Panc1 (cell line): ENCODE data around the gene COQ9. TPM values are rescaled to one million over a fixed set of nuclear protein-coding genes. Genes with fewer than 3 reads are reported as not detected.

Experiments used
- ATAC-seq: fragments of 200-7000 bp; cut with Tn5 transposase; 2 replicates; pipeline ENCODE4 v1.9.1; 2020; ENCODE audit warnings: mild to moderate bottlenecking, moderate library complexity
- BruUV-seq: library from RNA; stranded (reverse); fragments of 400-500 nt; replicated peaks from 2 replicates; lab custom pipeline; 2021; lab: Mats Ljungman, UMichigan
- CTCF ChIA-PET: fragments of 300-600 bp; sonication (Branson Sonifier 250); formaldehyde crosslinking; loops from one replicate; lab custom pipeline; 2022; ENCODE audit warnings: antibody characterized with exemption; lab: Charles Lee
- POLR2A ChIA-PET: fragments of 300-600 bp; sonication (Branson Sonifier 250); formaldehyde crosslinking; loops from one replicate; lab custom pipeline; 2022; ENCODE audit warnings: antibody characterized with exemption; lab: Charles Lee
- DNase-seq: peaks from one replicate; pipeline ENCODE4 v3.0.0-alpha.2; 2010; ENCODE audit warnings: low read depth, low spot score
- H3K27ac ChIP-seq: 2 replicates; pipeline ENCODE4 v1.5.1; 2011; ENCODE audit warnings: mild to moderate bottlenecking, low read length, inconsistent platforms
- H3K27me3 ChIP-seq: fragments of 200-500 bp; sonication (Bioruptor generic); 2 replicates; pipeline ENCODE4 v1.6.0; 2014; ENCODE audit warnings: low read length, inconsistent platforms; ENCODE audit not compliant: control insufficient read depth, insufficient read depth
- H3K36me3 ChIP-seq: fragments of 200-500 bp; sonication (Bioruptor generic); 2 replicates; pipeline ENCODE4 v1.5.1; 2014; ENCODE audit warnings: inconsistent platforms, mild to moderate bottlenecking, low read length, moderate library complexity; ENCODE audit not compliant: control insufficient read depth, insufficient read depth
- H3K4me1 ChIP-seq: 2 replicates; pipeline ENCODE4 v1.5.1; 2011; ENCODE audit warnings: inconsistent platforms, mild to moderate bottlenecking, low read length, moderate library complexity; ENCODE audit not compliant: control insufficient read depth, insufficient read depth
- H3K4me3 ChIP-seq, 2 experiments: 2 replicates each; pipeline ENCODE4 v1.5.1; 2011 to 2012; ENCODE audit warnings: low read depth in 2 of 2, low read length in 2 of 2, mild to moderate bottlenecking in 2 of 2, inconsistent platforms in 1 of 2, moderate library complexity in 1 of 2
- H3K9me3 ChIP-seq: fragments of 200-500 bp; sonication (Bioruptor generic); 2 replicates; pipeline ENCODE4 v1.5.1; 2014; ENCODE audit warnings: low read depth, mild to moderate bottlenecking, inconsistent platforms, low read length, moderate library complexity; ENCODE audit not compliant: control insufficient read depth, insufficient read depth
- POLR2AphosphoS5 ChIP-seq: IDR thresholded peaks from 2 replicates; pipeline ENCODE4 v1.6.1; 2012; ENCODE audit warnings: mild to moderate bottlenecking, low read depth, low read length, moderate library complexity
- SIN3A ChIP-seq: IDR thresholded peaks from 2 replicates; pipeline ENCODE4 v1.6.1; 2012; ENCODE audit warnings: low read depth, mild to moderate bottlenecking, low read length, moderate library complexity, borderline replicate concordance; ENCODE audit not compliant: insufficient read depth
- TCF7L2 ChIP-seq: IDR thresholded peaks from 2 replicates; pipeline ENCODE4 v1.6.1; 2011; ENCODE audit warnings: mild to moderate bottlenecking, low read depth, low read length, inconsistent platforms
- in situ Hi-C: cut with HindIII; loops from 2 replicates; pipeline ENCODE4 v1.10.0; 2016; ENCODE audit warnings: low sequenced_read_pairs, low pct_unique_long_range_greater_than_20kb
- intact Hi-C: fragments of 100-400 bp; cut with micrococcal nuclease; formaldehyde crosslinking; loops from one replicate; pipeline ENCODE4 v1.10.0; 2022; ENCODE audit not compliant: unreplicated experiment
- total RNA-seq: library from RNA; stranded (reverse); gene quantifications from one replicate; pipeline ENCODE4 v1.2.1, GENCODE V29; 2021; ENCODE audit not compliant: unreplicated experiment
- TF ChIP-seq, protein P1 (sequence below), 2 experiments: IDR thresholded peaks; 2 replicates each; pipeline ENCODE4 v1.6.1; 2011 to 2012; ENCODE audit warnings: low read depth in 2 of 2, control low read depth in 1 of 2, low read length in 1 of 2, mild to moderate bottlenecking in 1 of 2, moderate library complexity in 1 of 2; ENCODE audit not compliant: insufficient read depth in 1 of 2
- TF ChIP-seq, protein P2 (sequence below): fragments of 450-650 bp; IDR thresholded peaks from 2 replicates; pipeline ENCODE4 v1.5.1; 2017; ENCODE audit warnings: mild to moderate bottlenecking

COQ9 gene
- total RNA-seq, 1 experiment from 2014 or later = 48.5 TPM

- Histone ChIP-seq H3K9me3 (no peaks in the 10 kb centered on the region), H3K27ac (no peak overlapping the region), H3K27me3 (no peaks in the 10 kb centered on the region), H3K36me3 (no peaks in the 10 kb centered on the region; the same call in none of the 2 replicates), H3K4me1 (peaks cover 7% of the 10 kb centered on the region; the same call in 1 of the 2 replicates), H3K4me3 (no peak overlapping the region)
- TF ChIP-seq POLR2AphosphoS5 (no peak), SIN3A (no peak)
- in situ Hi-C loops = no loop called here
- CTCF ChIA-PET = interaction anchor here (0.6 kb wide), 1 partner anchor 31 kb away, joined by 8 read pairs; no protein-coding TSS in a partner anchor
- POLR2A ChIA-PET = interaction anchor here (0.6 kb wide), 1 partner anchor 410 kb away, joined by 7 read pairs; no protein-coding TSS in a partner anchor
- intact Hi-C loops = no loop called here
- no TSS peak for BruUV-seq
- DNase-seq = no peak
- ATAC-seq = no peak
Measured at GRCh38 chr16:57473906-57474305, 26.6 kb downstream of the COQ9 start.

GRCh38 chr16:57474671-57475661, 27.7 kb downstream of the COQ9 start:
- POLR2A ChIA-PET = interaction anchor here (0.6 kb wide), 1 partner anchor 409 kb away, joined by 7 read pairs; no protein-coding TSS in a partner anchor
- CTCF ChIA-PET = interaction anchor here (0.6 to 0.7 kb wide), 2 partner anchors 20 to 32 kb away, joined by 3 to 8 read pairs; no protein-coding TSS in a partner anchor
- no peak overlapping the region for H3K4me3 ChIP-seq
- in situ Hi-C loops = no loop called here
- DNase-seq (no peak), ATAC-seq (no peak)
- TF ChIP-seq SIN3A = no peak
- TF ChIP-seq, protein P1, sequence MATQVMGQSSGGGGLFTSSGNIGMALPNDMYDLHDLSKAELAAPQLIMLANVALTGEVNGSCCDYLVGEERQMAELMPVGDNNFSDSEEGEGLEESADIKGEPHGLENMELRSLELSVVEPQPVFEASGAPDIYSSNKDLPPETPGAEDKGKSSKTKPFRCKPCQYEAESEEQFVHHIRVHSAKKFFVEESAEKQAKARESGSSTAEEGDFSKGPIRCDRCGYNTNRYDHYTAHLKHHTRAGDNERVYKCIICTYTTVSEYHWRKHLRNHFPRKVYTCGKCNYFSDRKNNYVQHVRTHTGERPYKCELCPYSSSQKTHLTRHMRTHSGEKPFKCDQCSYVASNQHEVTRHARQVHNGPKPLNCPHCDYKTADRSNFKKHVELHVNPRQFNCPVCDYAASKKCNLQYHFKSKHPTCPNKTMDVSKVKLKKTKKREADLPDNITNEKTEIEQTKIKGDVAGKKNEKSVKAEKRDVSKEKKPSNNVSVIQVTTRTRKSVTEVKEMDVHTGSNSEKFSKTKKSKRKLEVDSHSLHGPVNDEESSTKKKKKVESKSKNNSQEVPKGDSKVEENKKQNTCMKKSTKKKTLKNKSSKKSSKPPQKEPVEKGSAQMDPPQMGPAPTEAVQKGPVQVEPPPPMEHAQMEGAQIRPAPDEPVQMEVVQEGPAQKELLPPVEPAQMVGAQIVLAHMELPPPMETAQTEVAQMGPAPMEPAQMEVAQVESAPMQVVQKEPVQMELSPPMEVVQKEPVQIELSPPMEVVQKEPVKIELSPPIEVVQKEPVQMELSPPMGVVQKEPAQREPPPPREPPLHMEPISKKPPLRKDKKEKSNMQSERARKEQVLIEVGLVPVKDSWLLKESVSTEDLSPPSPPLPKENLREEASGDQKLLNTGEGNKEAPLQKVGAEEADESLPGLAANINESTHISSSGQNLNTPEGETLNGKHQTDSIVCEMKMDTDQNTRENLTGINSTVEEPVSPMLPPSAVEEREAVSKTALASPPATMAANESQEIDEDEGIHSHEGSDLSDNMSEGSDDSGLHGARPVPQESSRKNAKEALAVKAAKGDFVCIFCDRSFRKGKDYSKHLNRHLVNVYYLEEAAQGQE (IDR thresholded peaks at IDR 0.05; ENCODE audit: insufficient read depth in 1 of 2, low read depth in 2 of 2, low read length in 1 of 2) = no peak
- TF ChIP-seq TCF7L2 = no peak
- no peak for TF ChIP-seq POLR2AphosphoS5
- TF ChIP-seq, protein P2, sequence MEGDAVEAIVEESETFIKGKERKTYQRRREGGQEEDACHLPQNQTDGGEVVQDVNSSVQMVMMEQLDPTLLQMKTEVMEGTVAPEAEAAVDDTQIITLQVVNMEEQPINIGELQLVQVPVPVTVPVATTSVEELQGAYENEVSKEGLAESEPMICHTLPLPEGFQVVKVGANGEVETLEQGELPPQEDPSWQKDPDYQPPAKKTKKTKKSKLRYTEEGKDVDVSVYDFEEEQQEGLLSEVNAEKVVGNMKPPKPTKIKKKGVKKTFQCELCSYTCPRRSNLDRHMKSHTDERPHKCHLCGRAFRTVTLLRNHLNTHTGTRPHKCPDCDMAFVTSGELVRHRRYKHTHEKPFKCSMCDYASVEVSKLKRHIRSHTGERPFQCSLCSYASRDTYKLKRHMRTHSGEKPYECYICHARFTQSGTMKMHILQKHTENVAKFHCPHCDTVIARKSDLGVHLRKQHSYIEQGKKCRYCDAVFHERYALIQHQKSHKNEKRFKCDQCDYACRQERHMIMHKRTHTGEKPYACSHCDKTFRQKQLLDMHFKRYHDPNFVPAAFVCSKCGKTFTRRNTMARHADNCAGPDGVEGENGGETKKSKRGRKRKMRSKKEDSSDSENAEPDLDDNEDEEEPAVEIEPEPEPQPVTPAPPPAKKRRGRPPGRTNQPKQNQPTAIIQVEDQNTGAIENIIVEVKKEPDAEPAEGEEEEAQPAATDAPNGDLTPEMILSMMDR = no peak
- H3K27ac ChIP-seq = no peak overlapping the region
- no TSS peak for BruUV-seq
- no peaks in the 10 kb centered on the region for H3K27me3 ChIP-seq
- no peaks in the 10 kb centered on the region; the same call in 1 of the 2 replicates for H3K36me3 ChIP-seq
- H3K9me3 ChIP-seq = no peaks in the 10 kb centered on the region
- H3K4me1 ChIP-seq = peaks cover 7% of the 10 kb centered on the region
- intact Hi-C loops = no loop called here
